Ovary (tissue), 9 donors: ENCODE data around the gene FBXW7. TPM values are rescaled to one million over a fixed set of nuclear protein-coding genes. Genes with fewer than 3 reads are reported as not detected.

Experiments
- DNase-seq, 5 donors: peaks; one replicate each; pipeline ENCODE4 v3.0.0-alpha.2; 2019 to 2020
- H3K27ac ChIP-seq, 2 donors: fragments of 200-600 bp; one replicate each; pipeline versions ENCODE4 v1.5.1 to v1.8.0; 2019 to 2022
- H3K27me3 ChIP-seq: fragments of 200-600 bp; one replicate; pipeline ENCODE4 v1.8.0; 2022
- H3K36me3 ChIP-seq: fragments of 200-600 bp; sonication (generic); one replicate; pipeline ENCODE4 v1.5.1; 2019
- H3K4me1 ChIP-seq: one replicate; pipeline ENCODE4 v1.8.1; 2013; ENCODE audit warnings: mild to moderate bottlenecking, moderate library complexity; ENCODE audit not compliant: insufficient read depth
- H3K4me3 ChIP-seq: fragments of 200-600 bp; sonication (generic); one replicate; pipeline ENCODE4 v1.5.1; 2017
- H3K9me3 ChIP-seq, 2 donors: fragments of 200-600 bp in 1 of 2; sonication (generic) in 1 of 2; one replicate each; pipeline versions ENCODE4 v1.5.1 to v1.8.1; 2013 to 2019; ENCODE audit warnings: mild to moderate bottlenecking in 1 of 2, moderate library complexity in 1 of 2
- CTCF ChIP-seq, 3 donors: fragments of 450-650 bp in 2 of 3; fragments of 200-600 bp in 1 of 3; IDR thresholded peaks; one replicate each; pipeline versions ENCODE4 v1.5.1 to v1.8.0; 2016 to 2022; ENCODE audit warnings: antibody characterized with exemption in 3 of 3, mild to moderate bottlenecking in 1 of 3
- EP300 ChIP-seq: sonication (generic); formaldehyde crosslinking; IDR thresholded peaks from one replicate; pipeline ENCODE4 v1.6.1; 2017; ENCODE audit warnings: antibody characterized with exemption
- POLR2A ChIP-seq: fragments of 450-650 bp; IDR thresholded peaks from one replicate; pipeline ENCODE4 v1.6.1; 2017; ENCODE audit warnings: antibody characterized with exemption, mild to moderate bottlenecking, moderate library complexity
- WGBS, 3 donors: extraction: QIAGEN DNeasy Blood & Tissue Kit in 1 of 3; methylation state at CpG; one replicate each; pipeline versions ENCODE4 v1.1.5 to v1.1.7; 2013 to 2017; 5-methylcytosine and 5-hydroxymethylcytosine counted together
- intact Hi-C, 4 donors: fragments of 100-400 bp; cut with DNase I; formaldehyde crosslinking; loops; one replicate each; pipeline versions ENCODE4 v1.11.0 to v1.15.1; 2022 to 2023
- polyA plus RNA-seq, 2 donors: library from polyadenylated mRNA; stranded (reverse); fragments of 200-250 nt in 1 of 2; fragments of 350-450 nt in 1 of 2; fragmentation: Illumina TruSeq in 1 of 2; extraction: RNeasy Lipid Tissue Mini Kit (QIAGEN cat#74804) in 1 of 2; gene quantifications; one replicate each; pipeline ENCODE4 v1.2.3, GENCODE V29; 2013 to 2014
- total RNA-seq, 7 donors: library from RNA; depleted of rRNA in 2 of 7; stranded (reverse); fragments of >200 nt in 2 of 7; fragmentation: NEBNext Ultra II Directional in 3 of 7; extraction: Animal tissue kit (Norgen Biotek cat#: 25700) in 3 of 7; gene quantifications; one replicate each; pipeline versions ENCODE4 v1.1.0 to v1.2.4, GENCODE V29; 2016 to 2023
- donor health status: DM: no; HTN: no; CAD: no; lungs with moderate emphysema.
- donor health status: DM: no; HTN: no; CAD: no.
- donor health status: Bipolar disorder and iron deficiency.
- donor health status: DM: yes; HTN: yes; CAD: no.
- donor health status: DM: no; HTN: no; CAD: no.
- donor health status: DM: yes; HTN: yes; CAD: no.

The FBXW7 gene
- total and polyA plus RNA-seq, 9 donors = 9.1 to 66.8 (median 42.9) TPM

GRCh38 chr4:152351080-152351479, 184.8 kb downstream of the FBXW7 start:
- Histone ChIP-seq H3K27ac (no peak overlapping the region), H3K9me3 (no peaks in the 10 kb centered on the region), H3K36me3 (no peaks in the 10 kb centered on the region), H3K4me3 (no peak overlapping the region), H3K27me3 (no peaks in the 10 kb centered on the region), H3K4me1 (no peaks in the 10 kb centered on the region)
- no peak for DNase-seq
- intact Hi-C loops = no loop called here
- WGBS, 3 donors = 59 to 75% (median 65%) methylated on average over 2 of the region's 2 CpGs
- TF ChIP-seq POLR2A = no peak
- no peak for TF ChIP-seq CTCF (IDR thresholded peaks at IDR 0.05)
- TF ChIP-seq EP300 = no peak

GRCh38 chr4:152348670-152349069, 187.2 kb downstream of the FBXW7 start:
- no peak overlapping the region for H3K4me3 ChIP-seq
- no peaks in the 10 kb centered on the region for H3K27me3 ChIP-seq
- WGBS, 3 donors = 66 to 72% (median 70%) methylated on average over 1 of the region's 1 CpG
- H3K9me3 ChIP-seq = no peaks in the 10 kb centered on the region
- no peaks in the 10 kb centered on the region for H3K4me1 ChIP-seq
- TF ChIP-seq POLR2A (no peak), EP300 (no peak), CTCF (IDR thresholded peaks at IDR 0.05) (no peak)
- no peak for DNase-seq
- intact Hi-C loops = no loop called here
- no peaks in the 10 kb centered on the region for H3K36me3 ChIP-seq
- no peak overlapping the region for H3K27ac ChIP-seq

GRCh38 chr4:152346979-152347378, 188.9 kb downstream of the FBXW7 start:
- no peak overlapping the region for H3K4me3 ChIP-seq
- H3K9me3 ChIP-seq = no peaks in the 10 kb centered on the region
- TF ChIP-seq POLR2A (no peak), CTCF (IDR thresholded peaks at IDR 0.05) (no peak)
- WGBS, 3 donors = 97 to 98% (median 98%) methylated on average over 4 of the region's 4 CpGs
- no peak for DNase-seq
- no peaks in the 10 kb centered on the region for H3K4me1 ChIP-seq
- intact Hi-C loops = no loop called here
- H3K36me3 ChIP-seq = no peaks in the 10 kb centered on the region
- H3K27me3 ChIP-seq = no peaks in the 10 kb centered on the region
- H3K27ac ChIP-seq = no peak overlapping the region

GRCh38 chr4:152346526-152346925, 189.4 kb downstream of the FBXW7 start:
- 93 to 96% (median 93%) methylated on average over 2 of the region's 2 CpGs for WGBS, 3 donors

More at GRCh38 chr4:152346526-152346925, 189.4 kb downstream of the FBXW7 start:
- Histone ChIP-seq H3K27me3 (no peaks in the 10 kb centered on the region), H3K4me3 (no peak overlapping the region), H3K27ac (no peak overlapping the region), H3K4me1 (no peaks in the 10 kb centered on the region), H3K9me3 (no peaks in the 10 kb centered on the region), H3K36me3 (no peaks in the 10 kb centered on the region)
- no peak for DNase-seq
- TF ChIP-seq CTCF (IDR thresholded peaks at IDR 0.05) (no peak), EP300 (no peak), POLR2A (no peak)
- intact Hi-C loops = no loop called here
